Stimulated activated naive CD4-positive, alpha-beta T cell (primary cell): ENCODE results near the gene TRPV2.

ENCODE experiments used
- DNase-seq, 6 experiments: peaks; one replicate each; lab custom pipeline; 2025; lab: John Stamatoyannopoulos, UW

Gene TRPV2

GRCh38 chr17:16455997-16456741, 40.8 kb downstream of the TRPV2 start:
- DNase-seq: no peak

GRCh38 chr17:16456742-16457316, 41.5 kb downstream of the TRPV2 start:
- no peak for DNase-seq

- no peak for DNase-seq
Measured at GRCh38 chr17:16459271-16459670, 43.9 kb downstream of the TRPV2 start.

- no peak for DNase-seq
Measured at GRCh38 chr17:16459855-16460550, 44.6 kb downstream of the TRPV2 start.

- DNase-seq: no peak
Measured at GRCh38 chr17:16460796-16461605, 45.6 kb downstream of the TRPV2 start.

- no peak for DNase-seq
Measured at GRCh38 chr17:16461606-16461866, 46.2 kb downstream of the TRPV2 start.

GRCh38 chr17:16462070-16462864, 46.9 kb downstream of the TRPV2 start:
- no peak for DNase-seq

GRCh38 chr17:16463358-16464302, 48.3 kb downstream of the TRPV2 start:
- no peak for DNase-seq

GRCh38 chr17:16464303-16465051, 49.1 kb downstream of the TRPV2 start:
- DNase-seq: no peak

- no peak for DNase-seq
Measured at GRCh38 chr17:16465052-16465312, 49.6 kb downstream of the TRPV2 start.

GRCh38 chr17:16465861-16466338, 50.5 kb downstream of the TRPV2 start:
- no peak for DNase-seq

GRCh38 chr17:16466407-16466806, 51.0 kb downstream of the TRPV2 start:
- DNase-seq: no peak

- no peak for DNase-seq
Measured at GRCh38 chr17:16467044-16467443, 51.7 kb downstream of the TRPV2 start.

- DNase-seq: no peak
Measured at GRCh38 chr17:16467886-16468285, 52.5 kb downstream of the TRPV2 start.

GRCh38 chr17:16468428-16468992, 53.1 kb downstream of the TRPV2 start:
- no peak for DNase-seq

- DNase-seq: no peak
Measured at GRCh38 chr17:16470265-16470664, 54.9 kb downstream of the TRPV2 start.

GRCh38 chr17:16471295-16471694, 55.9 kb downstream of the TRPV2 start:
- DNase-seq: no peak

- no peak for DNase-seq
Measured at GRCh38 chr17:16472539-16472938, 57.2 kb downstream of the TRPV2 start.
